Endothelial cell of umbilical vein (primary cell): ENCODE data around the gene CCDC102B.

Experiments used
- CTCF ChIP-seq, 2 donors: IDR thresholded peaks; 1 replicate in 1 of 2; 2 replicates in 1 of 2; pipeline ENCODE4 v1.5.1; 2011; ENCODE audit warnings: low read length in 2 of 2, mild to moderate bottlenecking in 2 of 2, moderate library complexity in 2 of 2, control low read depth in 1 of 2, inconsistent platforms in 1 of 2, low read depth in 1 of 2; ENCODE audit not compliant: insufficient read depth in 1 of 2; ENCODE audit errors: extremely low read depth in 1 of 2
- EZH2 ChIP-seq: IDR thresholded peaks from 2 replicates; pipeline ENCODE4 v1.6.1; 2012; ENCODE audit warnings: borderline replicate concordance, low read depth, mild to moderate bottlenecking, moderate library complexity, low read length, inconsistent platforms; ENCODE audit not compliant: severe bottlenecking
- FOS ChIP-seq: IDR thresholded peaks from 2 replicates; pipeline ENCODE4 v1.6.1; 2011; ENCODE audit warnings: mild to moderate bottlenecking, low read length, moderate library complexity, borderline replicate concordance; ENCODE audit not compliant: insufficient read depth
- MAX ChIP-seq: IDR thresholded peaks from 2 replicates; pipeline ENCODE4 v1.6.1; 2011; ENCODE audit not compliant: insufficient read depth, insufficient read length
- MYC ChIP-seq: IDR thresholded peaks from one replicate; pipeline ENCODE4 v1.6.1; 2011; ENCODE audit warnings: mild to moderate bottlenecking, low read depth, low read length
- POLR2A ChIP-seq: IDR thresholded peaks from 2 replicates; pipeline ENCODE4 v1.6.1; 2012; ENCODE audit warnings: low read depth, mild to moderate bottlenecking, control low read depth, low read length
- POLR2AphosphoS5 ChIP-seq: IDR thresholded peaks from 2 replicates; pipeline ENCODE4 v1.6.1; 2012; ENCODE audit warnings: low read depth, mild to moderate bottlenecking, control low read depth, low read length, moderate library complexity; ENCODE audit not compliant: insufficient read depth

- TF ChIP-seq POLR2A (no peak), CTCF (IDR thresholded peaks at IDR 0.05; ENCODE audit: extremely low read depth in 1 of 2, insufficient read depth in 1 of 2, low read depth in 1 of 2, low read length in 2 of 2) (no peak), EZH2 (no peak), POLR2AphosphoS5 (no peak), MYC (no peak), FOS (no peak), MAX (no peak)
Measured at GRCh38 chr18:68865503-68865902, 67.6 kb downstream of the CCDC102B start.
